Activated T-cell treated with anti-CD3 and anti-CD28 coated beads, Interleukin-2, amount 50 U/mL, for 24 hours (primary cell): ENCODE measurements around the gene TMED1.

ENCODE experiments used
- DNase-seq: peaks from one replicate; pipeline ENCODE4 v3.0.0-alpha.2; 2020
- H3K27ac Mint-ChIP-seq: 2 replicates; pipeline ENCODE4 v1.8.0; 2020; ENCODE audit warnings: mild to moderate bottlenecking, mixed read lengths
- H3K27me3 Mint-ChIP-seq: 2 replicates; pipeline ENCODE4 v1.8.0; 2020; ENCODE audit warnings: mixed read lengths
- H3K36me3 Mint-ChIP-seq: 2 replicates; pipeline ENCODE4 v1.8.0; 2020; ENCODE audit warnings: low read depth, mixed read lengths
- H3K4me1 Mint-ChIP-seq: 2 replicates; pipeline ENCODE4 v1.8.0; 2020; ENCODE audit warnings: low read depth, mixed read lengths
- H3K4me3 Mint-ChIP-seq: 2 replicates; pipeline ENCODE4 v1.8.0; 2020; ENCODE audit warnings: mild to moderate bottlenecking, moderate library complexity, mixed read lengths
- H3K9me3 Mint-ChIP-seq: 2 replicates; pipeline ENCODE4 v1.8.0; 2020; ENCODE audit warnings: mixed read lengths

The TMED1 gene

DNA sequence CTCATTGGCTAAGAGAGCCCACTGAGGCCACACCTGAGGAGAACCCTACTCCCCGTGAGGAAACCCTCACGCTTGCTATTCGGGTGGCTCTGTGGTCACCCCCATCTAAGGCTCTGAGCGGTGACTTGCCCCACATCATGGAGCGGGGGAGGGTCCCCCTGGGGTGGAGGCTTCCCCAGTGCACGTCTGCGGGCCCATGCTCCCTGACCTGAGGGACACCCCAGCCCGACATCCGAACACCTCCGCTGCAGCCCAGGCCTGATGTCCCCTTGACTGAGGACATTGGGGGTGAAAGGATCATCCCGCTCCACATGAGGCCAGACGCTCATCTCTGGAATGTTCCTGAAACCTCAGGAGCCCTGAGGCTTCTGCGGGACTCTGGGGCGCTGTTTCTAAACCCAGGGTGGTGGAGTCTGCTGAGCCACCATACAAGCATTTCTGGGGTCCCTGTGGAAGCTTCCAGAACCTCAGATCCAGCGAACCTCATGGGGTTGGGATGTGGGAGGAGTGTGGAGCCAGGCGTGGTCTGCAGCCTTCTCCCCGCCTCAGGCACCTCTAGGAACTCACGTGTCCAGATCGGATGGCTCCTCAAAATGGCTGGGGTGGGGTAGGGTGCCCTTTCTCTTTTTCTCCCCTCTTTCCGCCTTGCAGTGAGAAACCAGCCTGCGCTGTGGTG is 19.9 kb downstream of the TMED1 start:
- H3K27ac Mint-ChIP-seq, result peak overlapping the region; percentile 69

DNA sequence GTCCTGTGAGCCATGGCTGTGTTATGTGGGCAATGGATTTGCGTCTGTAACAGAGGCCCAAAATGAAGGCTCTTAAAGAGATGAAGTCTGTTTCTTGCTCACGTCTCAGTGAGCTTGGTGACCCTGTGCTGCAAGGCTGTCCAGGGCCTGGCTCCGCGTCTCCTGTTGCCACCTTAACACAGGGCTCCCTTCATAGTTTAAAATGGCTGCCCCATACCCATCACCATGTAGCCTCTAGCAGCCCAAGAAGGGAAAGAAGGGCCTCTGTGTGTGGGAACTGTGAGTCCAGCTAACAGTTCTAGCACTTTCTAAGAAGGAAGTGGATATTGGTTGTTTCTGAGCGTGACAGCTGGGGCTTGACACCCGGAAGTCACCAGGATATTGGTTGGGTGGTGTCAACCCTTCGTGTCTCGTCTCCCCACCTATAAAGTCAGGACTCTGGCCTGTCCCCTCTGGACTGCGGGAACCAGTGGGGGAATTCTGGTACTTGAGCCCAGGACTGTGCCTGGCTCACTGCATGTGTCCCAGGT is 20.9 kb downstream of the TMED1 start:
- no peaks in the 10 kb centered on the region for H3K9me3 Mint-ChIP-seq
- peaks cover 76% of the 10 kb centered on the region for H3K36me3 Mint-ChIP-seq
- H3K4me1 Mint-ChIP-seq, result peaks cover 17% of the 10 kb centered on the region
- no peak overlapping the region for H3K4me3 Mint-ChIP-seq
- no peak for DNase-seq
- no peaks in the 10 kb centered on the region for H3K27me3 Mint-ChIP-seq
- H3K27ac Mint-ChIP-seq, result peak overlapping the region; percentile 79

More for the DNA sequence above, 19.9 kb downstream of the TMED1 start:
- Mint-ChIP-seq H3K9me3 (no peaks in the 10 kb centered on the region), H3K36me3 (peaks cover 78% of the 10 kb centered on the region), H3K4me3 (no peak overlapping the region), H3K27me3 (no peaks in the 10 kb centered on the region), H3K4me1 (peaks cover 16% of the 10 kb centered on the region)
- DNase-seq, result no peak

DNA sequence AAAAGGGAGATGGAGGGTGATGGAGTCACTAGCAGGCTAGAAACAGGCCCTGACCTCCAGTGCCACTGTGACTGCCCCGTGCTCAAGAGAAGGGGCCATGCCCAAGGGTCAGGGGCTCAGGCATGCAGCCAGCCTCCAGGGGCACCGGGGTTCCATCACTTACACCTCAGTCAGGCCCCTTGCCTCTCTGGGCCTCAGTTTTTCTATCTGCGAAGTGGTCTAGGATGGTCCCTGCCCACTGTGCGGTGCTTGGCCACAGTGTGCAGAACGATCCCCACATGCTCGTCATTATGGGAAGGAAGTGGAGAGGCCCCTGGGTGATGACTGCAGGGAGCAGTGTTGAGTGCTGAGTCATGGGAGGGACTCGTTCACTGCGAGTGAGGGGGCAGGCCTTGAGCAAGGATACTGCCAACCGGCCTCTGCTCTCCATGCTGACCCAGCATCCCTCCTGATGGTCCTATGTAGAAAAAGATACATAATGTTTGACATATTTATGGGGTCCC is 23.1 kb downstream of the TMED1 start:
- peaks cover 86% of the 10 kb centered on the region for H3K36me3 Mint-ChIP-seq
- DNase-seq, result peak; percentile 53

DNA sequence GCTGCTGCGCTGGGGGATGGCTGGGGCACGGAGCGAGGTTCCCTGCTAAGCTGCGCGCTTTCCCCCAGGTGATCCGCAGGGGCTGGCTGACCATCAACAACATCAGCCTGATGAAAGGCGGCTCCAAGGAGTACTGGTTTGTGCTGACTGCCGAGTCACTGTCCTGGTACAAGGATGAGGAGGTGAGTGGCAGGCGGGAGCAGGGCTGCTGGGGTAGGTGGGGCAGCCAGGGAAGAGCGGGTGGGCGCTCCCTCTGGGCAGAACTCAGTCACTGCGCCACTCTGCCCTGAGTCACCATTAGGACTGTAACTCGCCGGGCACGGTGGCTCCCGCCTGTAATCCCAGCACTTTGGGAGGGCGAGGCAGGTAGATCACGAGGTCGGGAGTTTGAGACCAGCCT is 23.8 kb downstream of the TMED1 start:
- Mint-ChIP-seq H3K27me3 (no peaks in the 10 kb centered on the region), H3K36me3 (peaks cover 83% of the 10 kb centered on the region), H3K9me3 (no peaks in the 10 kb centered on the region), H3K4me1 (peaks cover 35% of the 10 kb centered on the region), H3K27ac (peak overlapping the region; percentile 91), H3K4me3 (no peak overlapping the region)
- DNase-seq, result no peak

More for the DNA sequence above, 23.1 kb downstream of the TMED1 start:
- H3K4me1 Mint-ChIP-seq, result peaks cover 34% of the 10 kb centered on the region
- H3K9me3 Mint-ChIP-seq, result no peaks in the 10 kb centered on the region
- H3K27me3 Mint-ChIP-seq, result no peaks in the 10 kb centered on the region
- H3K4me3 Mint-ChIP-seq, result no peak overlapping the region
- H3K27ac Mint-ChIP-seq, result peak overlapping the region; percentile 91

DNA sequence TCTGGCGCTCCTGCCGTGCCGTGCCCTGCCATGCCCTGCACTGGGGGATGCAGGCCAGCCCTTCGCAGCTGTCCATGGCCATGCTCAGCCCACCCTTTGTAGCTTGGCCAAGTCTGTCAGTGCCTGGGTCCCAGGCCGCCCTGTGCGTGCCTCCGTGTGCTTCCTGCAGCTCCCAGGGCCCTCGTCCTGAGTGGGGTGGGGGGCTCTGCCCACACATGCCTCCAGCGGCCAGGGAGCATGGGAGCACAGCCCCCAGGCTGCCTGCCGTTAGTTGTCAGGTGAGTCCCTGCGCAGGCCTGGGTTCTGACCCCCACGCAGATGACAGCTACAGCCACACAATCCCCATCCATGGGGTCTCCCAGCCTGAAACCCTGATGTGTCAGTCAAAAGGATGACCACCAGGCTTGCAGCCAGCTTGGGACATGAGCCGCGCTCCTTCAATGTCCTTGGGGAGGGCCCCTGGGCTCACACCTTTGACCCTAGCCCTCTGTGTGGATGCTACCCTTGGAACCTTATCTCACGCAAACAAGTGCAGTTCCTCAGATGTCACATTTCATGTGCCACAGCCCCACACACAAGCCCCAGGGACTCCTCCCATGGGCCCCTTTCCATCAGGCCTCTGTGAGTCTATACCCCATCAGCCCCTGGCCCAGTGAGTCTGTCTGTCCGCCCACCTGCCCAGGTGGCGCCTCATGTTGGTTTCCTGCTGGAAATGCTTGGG is 24.5 kb downstream of the TMED1 start:
- Mint-ChIP-seq H3K27ac (peak overlapping the region; percentile 91), H3K36me3 (peaks cover 81% of the 10 kb centered on the region), H3K9me3 (no peaks in the 10 kb centered on the region), H3K4me1 (peaks cover 35% of the 10 kb centered on the region), H3K27me3 (no peaks in the 10 kb centered on the region), H3K4me3 (no peak overlapping the region)
- no peak for DNase-seq

DNA sequence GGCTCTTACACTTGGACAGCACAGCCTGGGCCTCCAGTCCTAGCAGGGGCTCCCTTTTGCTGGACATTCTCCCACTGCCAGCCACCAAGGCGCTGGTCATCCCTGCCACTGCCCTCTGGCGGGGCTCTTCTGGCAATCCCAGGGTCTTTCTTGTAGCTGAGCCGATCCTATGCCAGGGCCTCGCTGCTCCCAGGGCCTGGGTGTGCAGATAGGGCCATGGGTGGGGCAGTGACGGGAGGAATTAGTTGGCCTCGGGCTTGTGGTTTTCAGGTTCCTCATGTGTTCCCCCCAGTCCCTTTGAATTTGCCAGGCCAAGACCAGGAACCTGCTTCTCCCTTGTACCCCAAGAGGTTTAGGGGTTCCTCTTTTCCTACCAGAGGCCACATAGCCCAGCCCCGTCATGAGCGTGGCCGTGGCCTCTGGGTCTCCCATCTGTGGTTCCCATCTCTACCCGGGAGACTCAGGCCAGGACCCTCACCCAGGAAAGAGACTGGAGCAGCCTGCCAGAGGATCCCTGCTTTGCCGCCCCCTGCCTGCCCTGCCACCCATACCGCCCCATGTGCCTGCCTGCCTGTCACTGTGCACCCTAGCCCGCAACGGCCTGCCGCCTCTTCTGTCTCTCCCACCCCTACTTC is 26.2 kb downstream of the TMED1 start:
- no peak for DNase-seq
- Mint-ChIP-seq H3K4me1 (peaks cover 37% of the 10 kb centered on the region), H3K4me3 (no peak overlapping the region), H3K9me3 (no peaks in the 10 kb centered on the region), H3K27me3 (no peaks in the 10 kb centered on the region), H3K27ac (peak overlapping the region; percentile 77), H3K36me3 (peaks cover 81% of the 10 kb centered on the region)

DNA sequence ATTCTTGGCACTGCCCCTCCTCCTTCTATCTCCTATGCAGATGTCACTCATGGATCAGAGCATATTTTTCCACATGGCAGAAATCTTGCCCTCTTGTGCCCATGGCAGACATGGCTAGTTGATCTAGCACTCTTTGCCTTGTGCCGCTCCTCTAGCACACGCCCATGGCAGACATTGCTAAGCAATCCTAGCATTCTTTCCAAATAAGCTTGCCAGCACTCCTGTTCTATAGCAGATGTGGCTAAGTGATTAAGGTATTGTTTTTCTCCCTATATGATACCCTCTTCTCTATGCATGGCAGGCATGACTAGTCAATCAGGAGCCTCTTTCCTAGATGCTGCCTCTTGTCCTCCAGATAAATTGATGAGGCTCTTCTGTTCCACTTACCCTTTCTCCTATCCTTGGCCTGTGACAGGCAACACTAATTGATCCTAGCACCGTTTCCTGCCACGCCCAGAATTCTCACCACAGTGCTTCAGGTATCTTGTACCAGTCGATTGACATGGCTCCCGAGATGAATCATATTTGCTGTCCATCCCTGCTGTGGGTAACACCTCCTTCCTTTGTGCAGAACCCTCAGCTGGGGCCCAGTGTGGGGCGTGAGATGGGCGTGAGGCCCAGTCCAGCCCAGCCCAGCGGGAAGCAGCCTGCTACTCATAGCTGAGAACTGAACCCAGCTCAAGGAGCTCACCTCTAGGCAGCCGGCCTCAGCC is 26.9 kb downstream of the TMED1 start:
- H3K27me3 Mint-ChIP-seq, result no peaks in the 10 kb centered on the region
- H3K4me1 Mint-ChIP-seq, result peaks cover 38% of the 10 kb centered on the region
- H3K9me3 Mint-ChIP-seq, result no peaks in the 10 kb centered on the region
- H3K4me3 Mint-ChIP-seq, result no peak overlapping the region
- H3K27ac Mint-ChIP-seq, result peak overlapping the region; percentile 77
- DNase-seq, result no peak
- H3K36me3 Mint-ChIP-seq, result peaks cover 81% of the 10 kb centered on the region

DNA sequence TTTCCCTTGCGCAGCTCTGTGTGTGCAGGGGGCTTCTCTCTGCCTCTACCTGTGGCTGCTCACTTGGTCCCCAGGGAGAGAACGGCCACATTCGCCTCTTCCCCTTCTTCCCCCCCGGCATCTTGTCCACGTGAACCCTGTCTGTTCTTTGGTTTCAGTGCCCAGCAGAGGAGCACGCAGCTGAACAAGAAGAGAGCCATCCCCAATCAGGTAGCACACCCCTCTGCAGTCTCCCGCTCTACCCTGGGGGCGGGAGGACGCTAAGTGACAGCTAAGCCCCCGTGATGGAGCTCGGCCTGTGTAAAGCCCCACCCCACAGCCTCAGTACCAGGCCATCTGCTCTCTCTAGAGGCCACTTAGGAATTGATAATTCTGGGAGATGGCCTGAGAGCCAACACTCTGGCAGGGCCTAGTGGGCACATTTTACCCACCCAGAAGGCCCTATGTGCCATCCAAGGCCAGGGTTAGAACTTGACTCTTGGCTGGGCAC is 30.2 kb downstream of the TMED1 start:
- Mint-ChIP-seq H3K4me3 (no peak overlapping the region), H3K9me3 (no peaks in the 10 kb centered on the region), H3K36me3 (peaks cover 83% of the 10 kb centered on the region), H3K27me3 (no peaks in the 10 kb centered on the region), H3K4me1 (peaks cover 22% of the 10 kb centered on the region), H3K27ac (peak overlapping the region; percentile 77)
- no peak for DNase-seq

DNA sequence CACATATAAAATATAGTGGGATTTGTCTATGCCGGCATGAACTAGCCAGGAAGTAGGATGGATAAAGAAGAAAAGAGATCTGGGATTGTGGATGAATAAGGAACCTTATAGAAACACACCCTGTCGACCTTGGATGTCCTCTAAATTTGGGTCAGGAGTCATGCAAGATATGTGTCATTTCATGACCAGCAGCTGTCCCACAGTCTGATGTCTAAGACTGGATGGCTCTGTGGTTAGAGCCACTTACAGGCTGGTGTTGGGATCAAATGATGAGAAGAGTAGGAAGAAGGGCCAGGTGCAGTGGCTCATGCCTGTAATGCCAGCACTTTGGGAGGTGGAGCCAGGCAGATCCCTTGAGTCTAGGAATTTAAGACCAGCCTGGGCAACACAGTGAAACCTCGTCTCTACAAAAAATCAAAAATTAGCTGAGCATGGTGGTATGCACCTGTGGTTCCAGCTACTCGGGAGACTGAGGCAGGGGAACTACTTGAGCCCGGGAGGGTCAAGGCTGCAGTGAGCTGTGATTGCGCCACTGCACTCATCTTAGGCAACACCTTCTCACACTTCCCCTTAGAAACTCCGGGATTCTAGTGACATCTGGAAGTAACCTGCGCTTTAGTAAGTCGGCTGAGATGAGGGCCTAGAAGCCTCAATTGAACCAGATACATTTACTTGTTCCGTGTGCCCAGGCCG is 30.8 kb downstream of the TMED1 start:
- Mint-ChIP-seq H3K4me1 (peaks cover 23% of the 10 kb centered on the region), H3K4me3 (no peak overlapping the region), H3K36me3 (peaks cover 83% of the 10 kb centered on the region), H3K27ac (peak overlapping the region; percentile 77), H3K27me3 (no peaks in the 10 kb centered on the region), H3K9me3 (no peaks in the 10 kb centered on the region)
- no peak for DNase-seq

DNA sequence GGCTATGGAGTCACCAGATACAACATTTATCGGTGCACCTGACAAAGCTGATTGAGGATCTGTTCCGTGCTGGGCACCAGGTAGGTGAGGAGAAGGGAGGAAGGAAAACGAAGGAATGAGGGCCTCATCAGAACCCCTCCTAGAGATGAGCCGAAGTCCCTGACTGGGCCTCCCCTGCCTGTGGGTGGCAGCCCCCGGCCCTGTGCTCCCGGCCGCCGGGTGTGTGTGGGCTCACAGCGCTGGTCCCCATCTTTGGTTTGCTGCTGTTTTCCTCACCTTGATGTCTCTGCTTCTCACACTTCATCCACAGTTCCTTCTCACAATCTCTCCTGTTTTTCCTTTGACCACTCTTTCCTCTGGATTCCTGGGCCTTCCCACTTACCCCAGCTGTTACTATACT is 32.8 kb downstream of the TMED1 start:
- DNase-seq, result no peak
- peak overlapping the region; percentile 72 for H3K27ac Mint-ChIP-seq
- no peaks in the 10 kb centered on the region for H3K27me3 Mint-ChIP-seq
- no peak overlapping the region for H3K4me3 Mint-ChIP-seq
- H3K4me1 Mint-ChIP-seq, result peaks cover 25% of the 10 kb centered on the region
- no peaks in the 10 kb centered on the region for H3K9me3 Mint-ChIP-seq
- peaks cover 83% of the 10 kb centered on the region for H3K36me3 Mint-ChIP-seq

DNA sequence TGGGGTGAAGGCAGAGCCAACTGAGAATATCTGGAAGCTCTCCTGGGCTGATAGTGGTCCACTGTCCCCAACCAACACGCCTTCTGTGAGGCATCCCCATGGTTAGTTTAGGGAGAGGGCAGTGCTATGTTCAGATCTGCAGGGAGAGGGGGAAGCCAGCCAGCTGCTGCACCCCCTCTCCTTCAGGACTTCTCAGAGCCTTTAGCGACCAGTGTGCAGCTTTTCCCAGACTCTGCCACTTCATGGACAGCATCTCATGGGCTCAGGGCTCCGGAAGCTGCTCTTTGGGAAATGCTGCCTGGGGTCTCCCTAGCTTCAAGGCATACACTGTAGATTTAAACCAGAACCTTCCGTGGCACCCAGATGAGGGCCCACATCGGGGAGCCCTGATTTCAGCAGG is 33.5 kb downstream of the TMED1 start:
- Mint-ChIP-seq H3K27me3 (no peaks in the 10 kb centered on the region), H3K27ac (peak overlapping the region; percentile 59), H3K9me3 (no peaks in the 10 kb centered on the region), H3K4me1 (peaks cover 29% of the 10 kb centered on the region), H3K4me3 (no peak overlapping the region), H3K36me3 (peaks cover 86% of the 10 kb centered on the region)
- no peak for DNase-seq

DNA sequence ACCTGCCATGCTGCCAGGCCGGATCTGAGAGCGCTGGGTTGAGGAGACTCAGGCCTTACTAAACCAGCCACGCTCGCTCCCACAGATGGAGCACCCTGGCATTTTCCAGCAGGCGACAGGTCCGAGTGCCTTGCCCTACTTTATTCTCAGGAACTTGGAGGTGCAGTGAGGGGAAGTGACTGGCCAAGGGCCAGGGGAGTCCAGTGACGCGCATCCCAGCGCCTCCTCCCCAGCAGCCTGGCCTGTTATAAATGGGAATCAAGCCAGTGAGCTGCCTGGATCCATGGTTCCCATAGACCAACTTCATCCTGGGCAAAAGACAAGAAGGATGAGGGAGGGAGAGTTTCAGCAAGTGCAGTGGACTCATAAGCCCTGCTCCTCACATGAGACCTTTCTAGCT is 35.5 kb downstream of the TMED1 start:
- peaks cover 44% of the 10 kb centered on the region for H3K4me1 Mint-ChIP-seq
- peak overlapping the region; percentile 76 for H3K27ac Mint-ChIP-seq
- H3K9me3 Mint-ChIP-seq, result no peaks in the 10 kb centered on the region
- peaks cover 95% of the 10 kb centered on the region for H3K36me3 Mint-ChIP-seq
- no peak for DNase-seq
- H3K4me3 Mint-ChIP-seq, result no peak overlapping the region
- H3K27me3 Mint-ChIP-seq, result no peaks in the 10 kb centered on the region

DNA sequence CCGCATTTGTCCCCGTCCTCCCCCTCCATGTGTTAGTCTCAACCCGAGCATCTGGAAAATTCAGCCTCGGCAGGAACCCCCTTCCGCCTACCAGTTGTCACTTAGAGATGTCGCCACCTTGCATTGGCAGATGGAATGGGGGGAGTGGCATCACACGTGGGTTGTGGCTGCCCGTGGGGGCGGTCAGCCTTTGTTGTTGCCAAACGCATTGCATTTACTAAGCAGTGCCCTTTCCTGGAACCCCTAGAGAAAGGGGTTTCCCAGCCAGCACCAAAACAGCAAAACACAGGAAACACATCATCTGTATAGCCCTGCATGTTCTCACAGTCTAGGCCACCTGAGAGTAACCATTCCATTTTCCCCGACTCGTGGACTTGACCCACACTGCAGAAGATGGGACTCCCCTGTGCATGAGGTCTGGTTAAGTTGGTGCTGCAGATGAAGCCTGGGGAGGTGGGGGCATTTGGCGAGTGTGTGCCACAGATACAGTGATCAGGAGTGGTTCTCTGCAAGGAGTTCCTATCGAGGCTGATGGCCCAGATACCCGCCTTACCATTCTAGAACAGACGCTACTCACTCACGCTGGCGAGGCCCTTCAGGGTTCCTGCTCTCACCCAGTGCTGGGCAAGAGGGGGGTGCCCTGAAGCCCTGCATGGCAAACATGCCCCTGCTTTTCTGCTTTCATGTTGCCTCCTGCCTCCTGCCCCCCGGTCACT is 38.3 kb downstream of the TMED1 start:
- H3K4me1 Mint-ChIP-seq, result peaks cover 46% of the 10 kb centered on the region
- DNase-seq, result peak; percentile 88

More for the DNA sequence above, 38.3 kb downstream of the TMED1 start:
- Mint-ChIP-seq H3K27me3 (no peaks in the 10 kb centered on the region), H3K27ac (peak overlapping the region; percentile 93), H3K4me3 (peak overlapping the region; percentile 73), H3K36me3 (peaks cover 92% of the 10 kb centered on the region), H3K9me3 (no peaks in the 10 kb centered on the region)
